Activated naive CD8-positive, alpha-beta T cell treated with anti-CD3 and anti-CD28 coated beads for 36 hours (primary cell): ENCODE data around the gene CCDC14. TPM values are rescaled to one million over a fixed set of nuclear protein-coding genes. Genes with fewer than 3 reads are reported as not detected.
"Not testable (repeated sequence)": the region's sequence is repeated elsewhere in the genome, so short reads cannot be mapped to it uniquely, and the experiment has no call there.

ENCODE experiments used
- DNase-seq: peaks from one replicate; pipeline ENCODE4 v3.0.0; 2021
- H3K27ac Mint-ChIP-seq: one replicate; pipeline ENCODE4 v1.8.0; 2022; ENCODE audit warnings: mild to moderate bottlenecking, moderate library complexity, mixed read lengths
- H3K27me3 Mint-ChIP-seq: one replicate; pipeline ENCODE4 v1.8.0; 2022; ENCODE audit warnings: mild to moderate bottlenecking, mixed read lengths
- H3K36me3 Mint-ChIP-seq: one replicate; pipeline ENCODE4 v1.8.0; 2021; ENCODE audit warnings: mild to moderate bottlenecking, mixed read lengths
- H3K4me1 Mint-ChIP-seq: one replicate; pipeline ENCODE4 v1.8.0; 2021; ENCODE audit warnings: mixed read lengths
- H3K4me3 Mint-ChIP-seq: one replicate; pipeline ENCODE4 v1.8.0; 2022; ENCODE audit warnings: mild to moderate bottlenecking, moderate library complexity, mixed read lengths
- H3K9me3 Mint-ChIP-seq: one replicate; pipeline ENCODE4 v1.8.0; 2022; ENCODE audit warnings: mixed read lengths
- total RNA-seq, 2 experiments: library from RNA; stranded (reverse); gene quantifications; one replicate each; pipeline ENCODE4 v1.2.3, GENCODE V29; 2021

Gene CCDC14, protein sequence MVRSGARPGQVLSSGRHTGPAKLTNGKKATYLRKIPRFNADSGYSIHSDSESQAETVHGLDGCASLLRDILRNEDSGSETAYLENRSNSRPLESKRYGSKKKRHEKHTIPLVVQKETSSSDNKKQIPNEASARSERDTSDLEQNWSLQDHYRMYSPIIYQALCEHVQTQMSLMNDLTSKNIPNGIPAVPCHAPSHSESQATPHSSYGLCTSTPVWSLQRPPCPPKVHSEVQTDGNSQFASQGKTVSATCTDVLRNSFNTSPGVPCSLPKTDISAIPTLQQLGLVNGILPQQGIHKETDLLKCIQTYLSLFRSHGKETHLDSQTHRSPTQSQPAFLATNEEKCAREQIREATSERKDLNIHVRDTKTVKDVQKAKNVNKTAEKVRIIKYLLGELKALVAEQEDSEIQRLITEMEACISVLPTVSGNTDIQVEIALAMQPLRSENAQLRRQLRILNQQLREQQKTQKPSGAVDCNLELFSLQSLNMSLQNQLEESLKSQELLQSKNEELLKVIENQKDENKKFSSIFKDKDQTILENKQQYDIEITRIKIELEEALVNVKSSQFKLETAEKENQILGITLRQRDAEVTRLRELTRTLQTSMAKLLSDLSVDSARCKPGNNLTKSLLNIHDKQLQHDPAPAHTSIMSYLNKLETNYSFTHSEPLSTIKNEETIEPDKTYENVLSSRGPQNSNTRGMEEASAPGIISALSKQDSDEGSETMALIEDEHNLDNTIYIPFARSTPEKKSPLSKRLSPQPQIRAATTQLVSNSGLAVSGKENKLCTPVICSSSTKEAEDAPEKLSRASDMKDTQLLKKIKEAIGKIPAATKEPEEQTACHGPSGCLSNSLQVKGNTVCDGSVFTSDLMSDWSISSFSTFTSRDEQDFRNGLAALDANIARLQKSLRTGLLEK
- 10 to 100 TPM; 36.3 to 40.5 TPM for total RNA-seq

DNA sequence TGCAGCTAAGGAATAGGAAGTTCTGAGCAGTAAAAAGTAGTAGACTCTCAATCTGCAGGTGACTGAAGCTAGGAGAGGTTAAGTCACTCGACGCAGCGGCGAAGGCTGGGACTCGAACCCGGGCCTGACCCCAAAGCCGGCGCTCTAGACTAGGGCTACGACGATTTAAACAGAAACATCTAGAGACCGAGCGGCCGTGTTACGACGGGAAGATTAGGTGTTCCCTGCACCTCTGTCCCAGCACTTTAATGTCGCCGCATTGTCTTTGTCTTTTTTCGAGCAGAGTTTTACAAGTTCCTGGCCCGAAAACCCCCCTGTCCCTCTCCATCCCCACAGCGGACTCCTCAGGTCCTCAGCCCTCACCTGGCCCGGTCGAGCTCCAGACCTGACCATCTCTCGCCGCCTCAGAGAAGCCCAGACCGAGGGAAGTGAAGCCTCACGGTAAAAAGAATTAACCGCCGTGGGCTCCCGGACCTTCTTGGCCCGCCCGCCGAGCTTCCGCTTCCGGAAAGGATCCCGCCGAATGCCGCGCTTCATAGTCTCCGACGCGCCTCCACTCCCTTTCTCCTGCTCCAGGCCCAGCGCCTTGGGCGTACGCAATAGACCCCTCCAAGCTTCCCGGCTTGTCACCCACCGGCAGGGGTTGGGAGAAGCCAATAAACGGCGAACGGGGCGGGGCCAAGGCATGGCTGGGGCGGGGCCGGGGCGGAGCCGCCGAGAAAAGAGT is at the start of gene CCDC14:
Gene CCDC14, minus strand, starts transcription at position 449 of the 727 bp plus-strand sequence. Its CDS starts 56 bp downstream, at position 393.
- peak within 1 kb of the TSS; percentile 86 for H3K27ac Mint-ChIP-seq
- peaks cover 7% of the 10 kb centered on the region for H3K36me3 Mint-ChIP-seq
- H3K9me3 Mint-ChIP-seq = no peaks in the 10 kb centered on the region

DNA sequence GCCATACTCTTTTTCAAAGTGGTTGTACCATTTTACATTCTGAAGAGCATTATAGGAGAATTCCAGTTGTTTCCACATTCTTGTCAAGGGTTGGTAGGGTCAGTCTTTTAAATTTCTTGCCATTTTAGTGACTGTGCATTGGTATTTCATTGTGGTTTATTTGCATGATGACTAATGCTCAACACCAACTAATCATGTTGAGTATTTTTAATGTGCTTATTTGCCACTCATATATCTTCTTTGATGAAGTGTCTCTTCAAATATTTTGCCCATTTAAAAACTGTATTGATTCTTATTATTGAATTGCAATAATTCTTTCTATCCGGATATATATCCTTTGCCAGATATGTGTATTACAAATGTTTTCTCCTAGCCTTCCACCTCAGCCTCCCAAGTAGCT is 47.3 kb upstream of the CCDC14 start:
- peaks cover 53% of the 10 kb centered on the region for H3K27me3 Mint-ChIP-seq
- H3K36me3 Mint-ChIP-seq, H3K9me3 Mint-ChIP-seq: not testable (repeated sequence)

More for the DNA sequence above, at the start of gene CCDC14:
- Mint-ChIP-seq H3K4me1 (peaks cover 25% of the 10 kb centered on the region), H3K27me3 (peaks cover 9% of the 10 kb centered on the region), H3K4me3 (peak within 1 kb of the TSS; percentile 97)
- DNase-seq = peak; percentile 84

DNA sequence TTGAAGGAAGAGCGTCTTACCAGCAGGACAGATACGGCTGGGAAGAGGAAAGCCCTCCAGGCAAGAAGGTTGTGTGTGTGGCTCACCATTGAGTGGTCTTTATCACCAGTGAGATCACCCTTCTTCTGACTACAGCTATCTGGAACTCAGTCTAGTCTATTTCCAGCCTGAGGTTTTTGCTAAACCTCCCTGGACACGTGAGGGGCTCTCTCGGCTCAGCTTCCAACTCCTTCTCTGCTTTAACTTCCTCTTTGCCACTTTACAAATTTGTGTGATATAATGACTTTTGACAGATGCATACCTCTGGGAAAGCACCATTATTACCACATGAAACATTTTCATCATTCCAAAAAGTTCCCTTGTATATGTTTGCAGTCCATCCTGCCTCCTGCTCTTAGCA is 46.2 kb upstream of the CCDC14 start:
- Mint-ChIP-seq H3K4me3 (no peak overlapping the region), H3K27me3 (peaks cover 58% of the 10 kb centered on the region), H3K27ac (no peak overlapping the region), H3K36me3 (no peaks in the 10 kb centered on the region), H3K4me1 (peaks cover 1% of the 10 kb centered on the region), H3K9me3 (no peaks in the 10 kb centered on the region)
- DNase-seq = no peak

More for the DNA sequence above, 47.3 kb upstream of the CCDC14 start:
- H3K4me1 Mint-ChIP-seq, H3K27ac Mint-ChIP-seq, H3K4me3 Mint-ChIP-seq, DNase-seq: not testable (repeated sequence)

DNA sequence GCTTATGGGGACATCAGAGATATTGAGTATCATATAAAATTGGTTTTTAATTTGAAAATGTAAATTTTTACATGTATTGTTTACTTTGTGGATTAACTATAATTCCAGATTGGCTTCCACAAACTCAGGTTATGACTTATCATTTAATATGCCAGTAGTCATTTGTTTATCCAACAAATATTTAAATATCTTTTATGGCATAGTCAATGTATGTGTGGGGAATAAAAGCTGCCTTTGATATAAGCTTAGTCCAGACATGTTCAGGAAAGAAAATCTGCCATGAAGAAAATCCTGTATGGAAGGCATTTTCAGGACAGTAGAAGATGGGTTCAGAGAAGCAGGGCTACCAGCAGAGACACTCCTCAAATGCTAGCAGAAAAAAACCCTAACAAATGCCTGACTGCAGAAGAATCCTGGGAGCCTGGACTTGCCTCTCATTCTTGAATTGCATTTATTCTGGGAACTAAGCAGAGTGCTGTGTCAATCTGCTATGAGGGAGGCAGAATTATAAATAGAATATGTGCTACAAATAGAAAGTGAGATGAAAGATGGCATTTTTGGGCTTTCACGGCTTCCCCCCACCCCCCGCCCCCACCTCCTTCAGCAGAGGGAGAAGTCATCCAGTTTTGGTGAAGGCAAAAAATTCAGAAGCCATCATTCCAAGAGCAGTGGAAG is 41.5 kb upstream of the CCDC14 start:
- H3K36me3 Mint-ChIP-seq, DNase-seq, H3K4me1 Mint-ChIP-seq, H3K9me3 Mint-ChIP-seq, H3K27ac Mint-ChIP-seq, H3K4me3 Mint-ChIP-seq: not testable (repeated sequence)
- peaks cover 62% of the 10 kb centered on the region for H3K27me3 Mint-ChIP-seq

DNA sequence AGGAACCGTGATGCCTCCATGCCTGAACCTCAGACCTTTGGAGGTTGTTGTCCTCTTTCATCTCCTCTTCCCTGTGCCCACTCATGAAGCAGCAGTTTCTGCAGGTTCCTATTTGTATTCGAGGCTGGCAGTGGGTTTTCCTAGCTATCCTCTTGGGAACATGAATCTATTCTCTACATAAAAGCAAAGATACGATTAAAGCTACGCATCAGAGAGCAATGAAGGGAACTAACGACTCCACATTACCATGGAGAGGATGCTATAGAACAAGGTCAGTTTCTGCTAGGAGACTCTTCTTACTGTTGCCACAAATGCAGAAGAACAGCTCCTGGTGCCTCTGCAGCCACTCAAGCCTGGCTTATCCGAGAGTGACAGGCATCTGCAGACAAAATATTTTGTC is 40.3 kb upstream of the CCDC14 start:
- not testable (repeated sequence) for DNase-seq, H3K36me3 Mint-ChIP-seq, H3K4me3 Mint-ChIP-seq, H3K4me1 Mint-ChIP-seq, H3K27ac Mint-ChIP-seq, H3K9me3 Mint-ChIP-seq
- H3K27me3 Mint-ChIP-seq = peaks cover 59% of the 10 kb centered on the region

DNA sequence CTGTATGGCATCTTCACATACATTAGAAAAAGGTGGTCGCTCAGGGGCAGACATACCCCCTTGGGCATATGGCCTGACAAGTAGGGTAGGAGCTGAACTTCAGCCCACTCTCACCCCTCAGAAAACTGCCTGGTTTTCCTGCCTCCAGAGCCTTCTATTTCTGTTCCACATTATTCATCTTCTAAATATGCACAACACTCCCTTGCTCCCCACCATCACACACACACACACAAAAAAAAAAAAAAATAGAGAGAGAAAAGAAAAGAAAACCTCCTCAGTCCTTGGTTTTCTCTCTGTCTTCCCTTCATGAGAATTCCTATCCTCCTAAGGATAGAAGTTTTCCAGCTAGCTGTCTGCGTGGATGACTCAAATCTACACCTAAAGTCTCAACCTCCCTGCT is 36.5 kb upstream of the CCDC14 start:
- no peak for DNase-seq
- no peaks in the 10 kb centered on the region for H3K36me3 Mint-ChIP-seq
- no peaks in the 10 kb centered on the region for H3K9me3 Mint-ChIP-seq
- no peak overlapping the region for H3K4me3 Mint-ChIP-seq
- peaks cover 29% of the 10 kb centered on the region for H3K27me3 Mint-ChIP-seq
- no peaks in the 10 kb centered on the region for H3K4me1 Mint-ChIP-seq
- H3K27ac Mint-ChIP-seq = no peak overlapping the region

DNA sequence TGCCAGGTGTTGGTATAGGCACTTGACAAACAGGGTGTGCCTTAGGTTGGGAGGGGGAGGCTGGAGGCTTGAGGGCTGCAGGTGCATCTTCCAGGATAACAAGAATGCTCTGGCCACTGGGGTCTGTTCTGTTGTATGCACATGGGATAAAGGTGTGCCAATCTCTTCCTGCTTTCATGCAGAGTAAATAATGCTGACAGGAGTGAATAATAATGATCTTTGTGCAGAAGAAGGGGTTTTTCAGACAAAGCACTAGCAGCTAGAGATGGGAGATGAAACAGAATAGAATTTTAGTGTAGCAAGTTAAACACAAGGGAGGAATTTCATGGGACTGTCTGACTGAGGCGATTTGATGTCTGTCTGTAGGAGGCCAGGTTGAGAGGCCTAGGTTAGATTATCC is 32.8 kb upstream of the CCDC14 start:
- Mint-ChIP-seq H3K4me1 (no peaks in the 10 kb centered on the region), H3K36me3 (no peaks in the 10 kb centered on the region), H3K9me3 (no peaks in the 10 kb centered on the region), H3K4me3 (no peak overlapping the region), H3K27ac (no peak overlapping the region), H3K27me3 (peaks cover 38% of the 10 kb centered on the region)
- no peak for DNase-seq

DNA sequence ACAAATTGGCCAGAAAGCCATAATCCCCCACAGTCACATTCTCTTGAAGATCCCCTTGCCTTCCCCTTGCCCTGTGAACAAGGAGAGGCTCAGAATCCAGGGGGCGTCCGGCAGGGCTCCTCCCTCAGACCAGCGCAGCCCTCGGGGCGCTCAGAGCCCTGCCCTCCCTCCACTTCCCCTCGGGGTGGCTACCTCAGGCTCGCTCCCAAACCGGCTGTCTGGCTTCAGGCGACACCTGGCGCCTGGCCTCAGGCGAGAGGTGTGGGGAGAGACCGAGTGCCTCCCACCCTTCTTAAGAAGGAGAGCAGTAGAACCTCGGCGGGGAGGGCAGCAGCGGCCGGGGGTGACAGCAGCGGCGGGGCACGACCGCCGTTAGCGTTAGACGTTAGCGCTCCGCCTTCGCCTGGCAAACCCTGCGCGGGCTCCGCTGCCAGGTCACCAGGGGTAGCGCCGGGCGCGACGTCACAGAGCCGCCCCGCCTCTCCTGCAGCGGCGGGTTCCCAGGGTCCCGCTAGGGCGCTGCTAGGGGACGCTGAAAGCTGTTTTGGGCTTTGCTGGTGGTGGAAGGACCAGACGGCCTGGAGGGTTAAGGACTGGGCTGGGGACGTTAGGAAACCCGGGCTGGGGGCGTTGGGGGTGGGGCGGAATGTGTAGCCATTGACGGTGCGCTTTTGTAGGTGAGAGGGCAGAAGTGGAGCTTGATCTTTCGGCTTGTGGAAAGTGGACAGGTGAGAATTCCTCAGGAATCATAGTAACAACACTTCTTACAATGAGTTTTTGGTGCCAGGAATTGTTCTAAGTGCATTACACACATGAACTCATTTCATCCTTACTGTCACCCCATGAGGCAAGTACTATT is 30.9 kb upstream of the CCDC14 start, which contains the start of gene ROPN1:
Gene ROPN1, minus strand, starts transcription at position 395 of the 859 bp plus-strand sequence. CDS start 11,643 bp downstream, outside the sequence.
- peaks cover 40% of the 10 kb centered on the region for H3K27me3 Mint-ChIP-seq
- not testable (repeated sequence) for H3K4me1 Mint-ChIP-seq, H3K9me3 Mint-ChIP-seq, H3K27ac Mint-ChIP-seq, H3K36me3 Mint-ChIP-seq, DNase-seq
- H3K4me3 Mint-ChIP-seq = peak within 1 kb of the TSS; percentile 26

DNA sequence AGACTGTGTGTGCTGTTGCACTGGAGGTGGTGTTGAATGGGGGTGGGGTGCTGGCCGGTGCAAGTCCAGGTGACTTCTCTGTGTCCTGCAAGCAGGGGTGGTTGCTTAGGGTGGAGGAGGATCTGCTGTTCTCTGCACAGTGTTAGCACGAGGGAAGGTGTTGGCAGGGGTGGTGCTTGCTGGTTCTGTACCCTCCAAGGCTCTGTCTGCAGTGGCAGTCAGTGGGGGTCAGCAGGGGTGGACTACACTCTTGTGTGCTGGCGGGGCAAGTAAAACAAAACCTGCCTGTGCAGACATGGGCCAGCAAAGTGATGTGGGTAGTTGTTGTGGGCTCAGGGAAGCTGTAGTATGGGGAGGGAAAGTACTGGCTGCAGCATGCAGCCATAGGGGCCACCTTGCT is 25.4 kb upstream of the CCDC14 start:
- Mint-ChIP-seq H3K27me3 (peaks cover 65% of the 10 kb centered on the region), H3K4me3 (no peak overlapping the region), H3K27ac (no peak overlapping the region), H3K4me1 (no peaks in the 10 kb centered on the region), H3K9me3 (no peaks in the 10 kb centered on the region), H3K36me3 (no peaks in the 10 kb centered on the region)
- no peak for DNase-seq

DNA sequence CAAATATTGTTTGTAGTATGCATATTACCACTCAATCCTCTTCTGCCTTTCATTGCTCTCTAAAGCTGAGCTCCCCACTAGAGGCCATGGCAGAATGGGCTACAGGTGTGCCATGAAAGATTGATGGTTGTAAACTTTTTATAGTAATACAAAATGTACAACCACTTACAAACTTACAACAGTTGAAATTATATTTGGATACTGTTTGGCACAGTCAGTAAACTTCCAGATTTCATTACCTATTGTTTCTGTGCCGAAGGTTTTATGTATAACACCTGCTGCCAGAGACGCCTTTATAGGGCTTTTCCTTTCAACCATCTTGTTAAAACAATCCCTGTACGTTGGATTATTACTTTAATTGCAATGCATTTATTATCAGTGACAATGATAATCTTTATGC is 23.9 kb upstream of the CCDC14 start:
- H3K4me1 Mint-ChIP-seq = no peaks in the 10 kb centered on the region
- H3K9me3 Mint-ChIP-seq = no peaks in the 10 kb centered on the region
- H3K36me3 Mint-ChIP-seq = no peaks in the 10 kb centered on the region
- no peak overlapping the region for H3K4me3 Mint-ChIP-seq
- DNase-seq = no peak
- H3K27ac Mint-ChIP-seq = no peak overlapping the region
- peaks cover 70% of the 10 kb centered on the region for H3K27me3 Mint-ChIP-seq

DNA sequence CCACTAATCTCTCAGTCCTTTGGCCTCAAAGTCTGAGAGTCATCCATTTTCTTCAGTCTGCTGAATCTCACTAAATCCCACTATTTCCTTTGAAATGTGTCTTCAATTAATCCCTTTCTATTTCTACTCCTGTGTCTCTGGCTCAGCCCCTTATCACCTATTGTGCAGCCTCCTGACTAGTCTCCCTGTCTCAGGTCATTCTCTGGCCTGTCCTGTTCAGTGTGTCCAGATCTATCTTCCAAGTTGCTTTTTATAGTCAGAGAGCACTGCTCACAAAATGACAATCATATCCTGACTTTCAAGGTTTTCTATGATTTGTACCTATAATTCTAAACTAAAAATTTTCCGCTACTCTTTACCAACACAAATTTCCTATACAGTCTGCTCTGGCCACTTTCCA is 23.3 kb upstream of the CCDC14 start:
- no peak for DNase-seq
- Mint-ChIP-seq H3K4me1 (no peaks in the 10 kb centered on the region), H3K36me3 (no peaks in the 10 kb centered on the region), H3K4me3 (no peak overlapping the region), H3K27ac (no peak overlapping the region), H3K27me3 (peaks cover 66% of the 10 kb centered on the region), H3K9me3 (no peaks in the 10 kb centered on the region)

DNA sequence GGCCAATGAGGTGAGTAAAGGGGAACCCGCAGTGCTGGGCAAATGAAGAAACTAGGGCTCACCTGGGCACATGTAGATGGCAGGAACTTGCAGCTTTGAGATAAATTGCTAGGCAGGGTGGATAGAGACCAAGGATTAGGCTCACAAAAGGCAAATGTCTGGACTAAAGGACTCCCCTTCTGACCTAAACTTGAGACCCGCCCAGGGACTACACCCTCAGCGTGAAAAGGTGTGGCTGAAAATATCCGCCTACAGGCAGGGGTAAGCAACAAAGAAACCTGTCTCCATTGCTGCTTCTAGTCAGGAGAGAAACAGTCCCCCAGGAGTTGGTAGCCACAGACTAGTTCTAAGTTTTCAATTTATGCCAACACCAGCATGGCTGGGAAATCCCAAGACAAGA is 20.3 kb upstream of the CCDC14 start:
- H3K4me3 Mint-ChIP-seq, H3K4me1 Mint-ChIP-seq, H3K36me3 Mint-ChIP-seq, H3K27ac Mint-ChIP-seq, DNase-seq, H3K9me3 Mint-ChIP-seq: not testable (repeated sequence)
- peaks cover 42% of the 10 kb centered on the region for H3K27me3 Mint-ChIP-seq

DNA sequence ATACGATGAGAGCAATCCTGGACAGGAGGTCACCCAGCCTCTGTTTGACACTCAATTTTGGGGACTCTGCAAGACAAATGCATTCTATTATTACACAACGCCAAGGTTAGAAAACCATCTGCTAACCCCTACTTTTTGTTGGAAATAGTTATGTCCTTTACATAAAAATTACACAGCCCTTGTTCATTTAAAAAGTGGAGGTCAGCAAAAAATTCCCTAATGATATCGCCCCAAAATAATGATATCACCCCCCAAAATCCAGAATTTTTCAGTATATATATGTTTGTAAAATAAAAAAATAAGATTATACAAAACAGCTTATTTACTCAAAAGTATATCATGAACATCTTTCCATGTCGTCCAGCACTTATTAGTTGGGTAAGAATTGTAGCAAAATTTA is 19.5 kb upstream of the CCDC14 start:
- Mint-ChIP-seq H3K9me3 (no peaks in the 10 kb centered on the region), H3K4me1 (no peaks in the 10 kb centered on the region), H3K36me3 (no peaks in the 10 kb centered on the region), H3K27ac (no peak overlapping the region), H3K27me3 (peaks cover 41% of the 10 kb centered on the region), H3K4me3 (no peak overlapping the region)
- DNase-seq = no peak
